Activated T-helper 1 cell treated with anti-CD3 and anti-CD28 coated beads, Interleukin-12 subunit alpha, Interleukin-12 subunit beta, Interleukin-2, Interleukin-4 antibody, amounts not matched to agents 30 ng/mL and 10 ng/mL and 1 ng/mL, durations not matched to agents 14 hours and 24 hours and 36 hours (primary cell): ENCODE data around the gene HEATR5A. TPM values are rescaled to one million over a fixed set of nuclear protein-coding genes. Genes with fewer than 3 reads are reported as not detected.

ENCODE experiments used
- DNase-seq: peaks from one replicate; pipeline ENCODE4 v3.0.0; 2021; ENCODE audit warnings: low spot score
- H3K27ac Mint-ChIP-seq: one replicate; pipeline ENCODE4 v1.8.0; 2021; ENCODE audit warnings: mild to moderate bottlenecking, mixed read lengths
- H3K27me3 Mint-ChIP-seq: one replicate; pipeline ENCODE4 v1.8.0; 2022; ENCODE audit warnings: mild to moderate bottlenecking, moderate library complexity, mixed read lengths; ENCODE audit not compliant: insufficient read depth
- H3K36me3 Mint-ChIP-seq: one replicate; pipeline ENCODE4 v1.8.0; 2021; ENCODE audit warnings: low read depth, mixed read lengths
- H3K4me1 Mint-ChIP-seq: one replicate; pipeline ENCODE4 v1.8.0; 2021; ENCODE audit warnings: low read depth, mixed read lengths
- H3K4me3 Mint-ChIP-seq: one replicate; pipeline ENCODE4 v1.8.0; 2021; ENCODE audit warnings: mild to moderate bottlenecking, moderate library complexity, mixed read lengths
- H3K9me3 Mint-ChIP-seq: one replicate; pipeline ENCODE4 v1.8.0; 2021; ENCODE audit warnings: mixed read lengths
- intact Hi-C: fragments of 100-400 bp; cut with micrococcal nuclease; formaldehyde crosslinking; loops from one replicate; pipeline ENCODE4 v1.15.1; 2024
- total RNA-seq: library from RNA; stranded (reverse); gene quantifications from 2 replicates; pipeline ENCODE4 v1.2.3, GENCODE V29; 2022

HEATR5A gene
- total RNA-seq, 1 donor from 2014 or later = 26.4 TPM

DNA sequence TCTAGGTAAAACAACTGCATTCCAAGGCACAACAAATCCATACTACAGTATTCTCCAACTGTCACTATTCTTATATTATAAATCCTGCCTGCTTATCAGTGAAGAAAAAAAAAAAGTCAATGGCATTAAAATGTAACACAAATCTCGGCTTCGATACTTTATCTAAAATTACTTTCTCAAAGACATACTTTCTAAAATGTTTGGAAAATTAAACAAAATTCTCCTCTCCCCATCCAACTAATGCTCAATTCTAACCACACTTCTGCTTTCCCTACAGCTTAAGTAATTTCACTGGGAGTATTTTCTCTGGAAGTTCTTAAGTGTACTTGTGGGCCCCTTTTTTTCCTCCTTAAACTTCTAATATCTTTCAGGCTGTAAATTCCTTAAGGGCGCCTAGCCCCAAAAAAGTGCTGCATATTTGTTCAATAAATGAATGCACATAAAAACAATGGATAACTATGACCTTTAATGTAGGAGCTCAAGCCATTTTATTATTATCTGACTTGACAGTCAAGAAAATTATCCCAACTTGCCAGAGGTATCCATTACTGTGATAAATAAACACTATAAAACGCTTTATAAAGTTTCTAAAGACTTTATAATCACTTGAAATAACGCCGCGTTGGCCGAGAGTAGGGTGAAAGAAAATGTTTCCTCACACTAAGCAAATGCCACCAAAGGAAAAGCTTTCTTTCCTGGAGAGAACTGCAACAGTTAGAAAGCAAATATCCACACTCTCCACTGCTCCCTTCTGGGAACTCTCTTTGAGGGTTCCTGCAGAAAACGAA, 977 bp downstream of the HEATR5A start:
- peak overlapping the region; percentile 98 for H3K4me3 Mint-ChIP-seq
- no peaks in the 10 kb centered on the region for H3K9me3 Mint-ChIP-seq
- peaks cover 35% of the 10 kb centered on the region for H3K4me1 Mint-ChIP-seq
- DNase-seq = no peak
- peaks cover 2% of the 10 kb centered on the region for H3K36me3 Mint-ChIP-seq
- H3K27ac Mint-ChIP-seq = no peak overlapping the region
- intact Hi-C loops = loop anchor here (10.0 kb wide), 1 partner anchor 795 kb away; the partner anchor contains the start of gene SCFD1
- peaks cover 2% of the 10 kb centered on the region for H3K27me3 Mint-ChIP-seq

DNA sequence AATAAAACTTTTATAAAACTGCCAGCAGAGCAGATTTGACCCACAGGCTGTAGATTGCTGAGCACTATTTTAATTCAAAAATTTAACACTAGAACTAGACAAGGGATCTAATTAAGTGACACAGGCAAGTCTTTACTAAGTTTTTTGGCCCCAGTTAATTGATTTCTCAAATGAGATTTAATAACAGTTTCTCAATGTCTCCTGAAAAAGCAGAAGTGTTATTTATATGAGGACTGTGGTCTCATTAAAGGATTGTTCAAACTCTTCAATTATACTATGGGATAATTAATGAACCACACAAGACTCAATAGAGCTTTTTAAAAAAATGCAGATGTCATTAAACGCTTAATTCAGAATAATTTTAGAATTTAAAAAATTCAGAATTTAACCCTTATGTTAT, 1.9 kb downstream of the HEATR5A start:
- intact Hi-C loops = loop anchor here (10.0 kb wide), 1 partner anchor 794 kb away; the partner anchor contains the start of gene SCFD1

DNA sequence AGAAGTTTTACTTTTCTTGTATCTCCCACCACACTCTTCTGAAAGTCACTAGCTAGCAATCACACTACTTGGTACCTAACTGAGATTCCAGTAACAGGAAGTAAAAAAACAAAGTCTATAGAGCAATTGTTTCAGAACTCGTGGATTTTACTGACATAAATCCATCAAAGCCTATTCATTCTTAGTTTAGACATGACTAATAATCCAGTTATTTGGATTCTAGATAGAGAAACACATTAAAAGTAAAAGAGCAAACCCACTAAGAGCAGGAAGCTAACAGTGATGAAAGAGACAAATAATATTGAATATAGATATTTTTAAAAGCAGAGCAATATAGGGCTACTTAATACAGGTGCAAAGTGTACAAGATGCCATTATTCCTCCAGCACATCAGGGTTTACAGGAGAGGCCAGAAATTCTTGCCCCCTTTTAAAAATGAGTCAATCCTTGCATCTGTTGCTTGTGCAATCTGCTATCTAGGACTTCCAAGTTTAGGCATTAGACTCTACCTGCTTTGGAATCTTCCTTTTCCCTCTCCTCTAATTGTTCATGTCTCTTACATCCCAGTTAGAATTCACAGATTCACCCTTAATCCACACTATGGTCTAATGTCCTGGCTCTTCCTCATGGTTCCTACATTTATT, 6.0 kb downstream of the HEATR5A start:
- no peak overlapping the region for H3K27ac Mint-ChIP-seq
- H3K27me3 Mint-ChIP-seq = peaks cover 2% of the 10 kb centered on the region
- no peak overlapping the region for H3K4me3 Mint-ChIP-seq
- H3K4me1 Mint-ChIP-seq = peaks cover 34% of the 10 kb centered on the region
- H3K36me3 Mint-ChIP-seq = peaks cover 7% of the 10 kb centered on the region
- no peaks in the 10 kb centered on the region for H3K9me3 Mint-ChIP-seq
- intact Hi-C loops = loop anchor here (10.0 kb wide), 1 partner anchor 790 kb away; the partner anchor contains the start of gene SCFD1
- DNase-seq = no peak

More for the DNA sequence above, 1.9 kb downstream of the HEATR5A start:
- no peak for DNase-seq
- Mint-ChIP-seq H3K36me3 (peaks cover 2% of the 10 kb centered on the region), H3K27me3 (peaks cover 2% of the 10 kb centered on the region), H3K4me3 (peak overlapping the region; percentile 63), H3K9me3 (no peaks in the 10 kb centered on the region), H3K4me1 (peaks cover 42% of the 10 kb centered on the region), H3K27ac (no peak overlapping the region)

DNA sequence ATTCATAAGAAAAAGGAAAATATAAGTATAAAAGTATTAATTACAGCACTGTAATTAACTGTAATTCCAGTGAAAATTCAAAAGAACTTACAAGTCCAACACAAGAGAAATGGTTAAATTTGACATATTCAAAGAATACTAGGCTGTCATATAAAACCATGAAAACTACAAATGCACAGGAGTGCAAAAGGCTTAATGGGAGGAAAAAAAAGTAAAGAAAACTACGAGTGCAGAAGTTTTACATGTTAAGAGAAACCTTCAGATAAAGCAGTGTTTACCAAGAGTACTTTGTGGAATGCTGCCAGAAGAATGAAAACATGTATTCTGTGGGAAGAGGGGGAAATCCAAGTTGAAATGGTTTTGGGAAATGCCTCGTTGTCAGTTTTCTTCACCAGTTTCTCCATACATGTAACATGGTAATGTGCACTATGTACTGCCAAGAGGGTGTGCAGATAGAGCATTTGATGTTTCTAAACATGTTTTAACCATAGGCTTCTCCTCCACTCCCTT, 9.1 kb downstream of the HEATR5A start:
- Mint-ChIP-seq H3K27ac (no peak overlapping the region), H3K4me3 (no peak overlapping the region)
- intact Hi-C loops = loop anchor here (10.0 kb wide), 1 partner anchor 786 kb away; the partner anchor contains the start of gene SCFD1

DNA sequence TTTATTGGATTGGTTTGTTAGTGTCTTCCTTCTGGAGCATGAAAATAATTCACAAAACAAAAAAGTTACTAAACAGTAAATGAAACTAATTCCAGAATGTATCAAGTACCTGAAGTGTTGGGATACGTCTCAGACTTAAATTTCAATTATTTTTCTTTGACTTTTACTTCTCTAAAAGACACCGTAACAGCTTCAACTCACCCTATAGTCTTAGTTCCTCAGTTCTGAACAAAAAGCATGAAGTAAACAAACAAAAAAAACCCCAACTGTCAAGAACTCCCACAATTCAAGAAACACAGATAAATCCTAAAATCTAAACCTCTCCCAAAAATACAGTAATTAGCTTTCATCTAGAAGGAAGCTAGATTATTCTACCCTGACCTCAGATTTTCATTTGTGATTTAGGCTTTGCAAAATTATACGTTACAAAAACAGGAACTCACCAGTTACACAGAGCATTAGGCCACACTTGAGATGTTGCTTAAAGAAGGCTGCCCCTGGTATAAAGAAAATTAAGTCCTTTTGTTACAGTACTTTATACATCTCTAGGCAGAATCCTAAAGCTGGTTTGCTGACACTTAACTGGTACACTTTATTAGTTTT, 10.2 kb downstream of the HEATR5A start:
- no peak overlapping the region for H3K4me3 Mint-ChIP-seq
- intact Hi-C loops = loop anchor here (10.0 kb wide), 1 partner anchor 785 kb away; the partner anchor contains the start of gene SCFD1
- peaks cover 22% of the 10 kb centered on the region for H3K4me1 Mint-ChIP-seq
- DNase-seq = no peak
- peaks cover 5% of the 10 kb centered on the region for H3K36me3 Mint-ChIP-seq
- no peak overlapping the region for H3K27ac Mint-ChIP-seq
- H3K27me3 Mint-ChIP-seq = no peaks in the 10 kb centered on the region
- H3K9me3 Mint-ChIP-seq = no peaks in the 10 kb centered on the region

More for the DNA sequence above, 9.1 kb downstream of the HEATR5A start:
- no peaks in the 10 kb centered on the region for H3K9me3 Mint-ChIP-seq
- no peak for DNase-seq
- H3K27me3 Mint-ChIP-seq = no peaks in the 10 kb centered on the region
- peaks cover 5% of the 10 kb centered on the region for H3K36me3 Mint-ChIP-seq
- peaks cover 25% of the 10 kb centered on the region for H3K4me1 Mint-ChIP-seq

DNA sequence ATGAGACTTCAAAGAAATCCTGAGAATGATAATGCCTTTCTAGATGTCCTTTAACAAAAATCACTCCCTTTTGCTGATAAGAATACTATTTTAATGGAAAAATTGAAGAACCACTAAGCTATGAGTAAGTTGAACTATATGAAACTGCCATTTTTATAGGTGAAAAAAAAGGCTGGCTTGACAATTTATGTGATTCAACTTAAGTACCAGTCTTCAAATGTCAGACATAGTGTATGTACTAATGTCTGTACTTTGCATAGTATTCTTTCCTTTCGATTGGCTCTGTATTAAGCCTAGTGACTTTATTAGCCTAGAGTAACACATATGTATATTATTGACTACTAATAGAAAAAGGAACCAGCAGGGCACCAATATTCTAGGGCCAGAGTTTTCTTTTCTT, 11.9 kb downstream of the HEATR5A start:
- H3K36me3 Mint-ChIP-seq = peaks cover 5% of the 10 kb centered on the region
- H3K27me3 Mint-ChIP-seq = no peaks in the 10 kb centered on the region
- no peak overlapping the region for H3K27ac Mint-ChIP-seq
- H3K4me1 Mint-ChIP-seq = peaks cover 8% of the 10 kb centered on the region
- no peak for DNase-seq
- no peak overlapping the region for H3K4me3 Mint-ChIP-seq
- H3K9me3 Mint-ChIP-seq = no peaks in the 10 kb centered on the region
- intact Hi-C loops = loop anchor here (1.0 kb wide), 1 partner anchor 12 kb away; the partner anchor contains the start of gene HEATR5A

DNA sequence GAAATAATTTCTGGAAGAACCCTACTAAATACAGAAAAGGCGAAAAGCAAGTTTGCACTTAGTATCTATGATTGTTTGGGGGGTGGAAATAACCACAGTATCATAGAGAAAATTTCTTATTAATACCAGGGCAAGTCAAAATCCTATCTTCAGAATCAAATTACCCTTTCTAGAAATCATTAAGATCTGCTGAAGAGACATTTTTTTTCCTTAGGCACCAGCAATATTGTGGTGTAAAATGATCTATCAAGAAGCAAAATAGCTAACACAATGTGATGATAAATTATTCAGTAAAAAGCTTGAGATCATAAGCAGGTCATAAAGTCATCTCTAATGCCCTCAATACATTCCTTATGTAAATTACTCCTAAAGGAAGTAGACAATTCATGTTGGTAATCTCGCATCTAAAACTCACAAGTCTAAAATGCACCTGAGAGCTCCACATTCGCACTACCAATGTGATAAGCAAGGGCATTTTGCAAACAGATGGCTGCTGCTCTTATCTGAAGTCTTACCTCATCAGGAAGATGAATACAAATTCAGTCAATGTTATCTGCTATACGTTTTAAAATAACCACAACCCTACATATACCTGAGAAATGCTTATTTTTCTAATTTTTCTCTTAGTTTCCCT, 14.6 kb downstream of the HEATR5A start:
- H3K27ac Mint-ChIP-seq = no peak overlapping the region

DNA sequence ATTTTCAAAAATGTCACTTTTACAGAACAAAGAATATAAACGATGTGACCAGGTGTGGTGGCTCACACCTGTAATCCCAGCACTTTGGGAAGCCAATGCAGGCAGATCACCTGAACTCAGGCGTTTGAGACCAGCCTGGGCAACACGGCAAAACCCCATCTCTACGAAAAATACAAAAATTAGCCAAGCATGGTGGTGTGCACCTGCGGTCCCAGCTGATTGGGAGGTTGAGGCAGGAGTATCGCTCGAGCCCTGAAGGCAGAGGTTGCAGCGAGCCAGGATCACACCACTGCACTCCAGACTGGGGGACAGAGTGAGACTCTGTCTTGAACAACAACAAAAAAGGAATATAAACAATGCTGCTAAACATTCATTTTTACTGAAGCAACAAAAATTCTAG, 15.2 kb downstream of the HEATR5A start:
- H3K36me3 Mint-ChIP-seq = peaks cover 11% of the 10 kb centered on the region
- no peaks in the 10 kb centered on the region for H3K27me3 Mint-ChIP-seq
- peaks cover 18% of the 10 kb centered on the region for H3K4me1 Mint-ChIP-seq
- no peak for DNase-seq
- H3K27ac Mint-ChIP-seq = no peak overlapping the region
- H3K9me3 Mint-ChIP-seq = no peaks in the 10 kb centered on the region
- intact Hi-C loops = no loop called here
- no peak overlapping the region for H3K4me3 Mint-ChIP-seq

More for the DNA sequence above, 14.6 kb downstream of the HEATR5A start:
- H3K9me3 Mint-ChIP-seq = no peaks in the 10 kb centered on the region
- DNase-seq = no peak
- H3K4me3 Mint-ChIP-seq = no peak overlapping the region
- H3K27me3 Mint-ChIP-seq = no peaks in the 10 kb centered on the region
- H3K36me3 Mint-ChIP-seq = peaks cover 11% of the 10 kb centered on the region
- intact Hi-C loops = no loop called here
- peaks cover 19% of the 10 kb centered on the region for H3K4me1 Mint-ChIP-seq

DNA sequence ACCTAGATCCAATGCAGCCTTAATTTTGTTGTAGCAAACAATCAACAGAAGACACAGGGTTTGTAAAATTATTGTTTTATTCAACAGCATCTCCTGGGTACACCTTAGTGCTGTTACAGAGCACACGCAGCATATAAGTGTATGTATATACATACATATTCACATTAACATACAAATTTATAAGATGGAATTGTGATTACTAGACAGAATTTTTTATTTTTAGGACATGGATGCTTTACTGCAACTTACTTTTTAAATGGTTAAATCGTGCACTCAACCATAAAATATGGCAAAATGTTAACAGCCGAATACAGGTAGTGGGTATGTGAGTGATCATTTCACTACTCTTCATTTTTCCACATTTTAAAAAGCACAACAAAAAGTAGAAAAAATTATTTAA, 16.6 kb downstream of the HEATR5A start:
- Mint-ChIP-seq H3K27ac (no peak overlapping the region), H3K9me3 (no peaks in the 10 kb centered on the region), H3K27me3 (no peaks in the 10 kb centered on the region), H3K36me3 (peaks cover 9% of the 10 kb centered on the region), H3K4me1 (peaks cover 22% of the 10 kb centered on the region), H3K4me3 (no peak overlapping the region)
- intact Hi-C loops = no loop called here
- DNase-seq = no peak

DNA sequence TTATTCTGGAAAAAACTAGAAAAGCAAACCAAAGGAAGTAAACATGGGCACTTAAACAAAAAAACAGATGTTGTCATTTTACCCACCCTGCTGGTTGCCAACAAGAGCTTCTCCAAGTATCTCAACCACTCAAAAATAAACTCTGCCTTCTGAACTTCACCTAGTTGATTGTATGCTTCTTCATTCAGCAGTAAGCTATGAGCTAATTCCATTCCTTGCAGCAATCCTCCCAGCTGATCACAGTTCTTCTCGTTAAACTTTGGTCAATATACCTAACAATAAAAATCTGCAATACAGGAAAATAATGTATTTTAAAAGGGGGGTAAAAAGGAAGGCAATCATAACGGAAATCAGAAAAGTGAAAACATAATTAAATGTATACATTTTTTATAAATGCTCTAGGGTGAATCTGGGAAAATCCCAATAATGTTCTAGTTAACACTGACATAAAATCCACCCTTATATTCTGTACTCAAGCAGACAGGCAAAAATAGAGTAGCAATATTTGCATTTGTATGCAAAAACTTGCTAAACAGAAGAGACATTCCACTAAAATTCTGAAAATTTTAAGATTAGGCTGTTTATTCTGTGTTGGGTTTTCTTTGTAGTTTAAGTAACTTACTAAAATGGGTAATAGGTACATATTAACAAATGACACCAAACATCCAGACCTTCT, 17.4 kb downstream of the HEATR5A start:
- Mint-ChIP-seq H3K4me3 (no peak overlapping the region), H3K9me3 (no peaks in the 10 kb centered on the region), H3K36me3 (peaks cover 16% of the 10 kb centered on the region), H3K27ac (no peak overlapping the region), H3K4me1 (peaks cover 30% of the 10 kb centered on the region), H3K27me3 (no peaks in the 10 kb centered on the region)
- intact Hi-C loops = no loop called here
- no peak for DNase-seq

DNA sequence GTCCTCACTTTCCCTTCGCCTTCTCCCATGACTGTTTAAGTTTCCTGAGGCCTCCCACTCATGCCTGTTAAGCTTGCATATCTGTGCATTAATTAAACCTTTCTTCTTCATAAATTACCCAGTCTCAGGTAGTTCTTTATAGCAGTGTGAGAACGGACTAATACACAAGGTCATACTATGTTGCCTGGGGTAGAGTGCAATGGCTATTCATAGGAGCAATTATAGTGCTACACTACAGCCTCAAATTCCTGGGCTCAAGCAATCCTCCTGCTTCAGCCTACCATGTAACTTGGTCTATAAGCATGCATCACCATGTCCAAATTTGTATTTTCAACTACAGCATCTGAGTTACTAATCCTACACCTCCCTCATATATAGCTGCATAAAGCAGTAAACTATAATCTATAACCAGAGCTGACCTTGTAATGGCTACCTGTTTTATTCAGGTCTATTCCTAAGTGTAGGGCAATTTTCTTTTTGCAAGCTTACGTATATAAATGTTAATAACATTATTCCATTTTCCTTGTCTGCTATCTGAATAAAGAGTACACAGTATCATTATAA, 18.9 kb downstream of the HEATR5A start:
- H3K4me1 Mint-ChIP-seq = peaks cover 32% of the 10 kb centered on the region
- peaks cover 20% of the 10 kb centered on the region for H3K36me3 Mint-ChIP-seq
- intact Hi-C loops = no loop called here
- H3K4me3 Mint-ChIP-seq = no peak overlapping the region
- H3K9me3 Mint-ChIP-seq = no peaks in the 10 kb centered on the region
- H3K27me3 Mint-ChIP-seq = no peaks in the 10 kb centered on the region
- DNase-seq = no peak
- H3K27ac Mint-ChIP-seq = no peak overlapping the region
